Parathyroid adenoma (tissue), 2 donors: ENCODE results near the gene PKNOX2.
A peak's percentile ranks its signal among the peaks of the same experiment; 100 is the strongest.

Source experiments
- H2AFZ ChIP-seq: fragments of 300-600 bp; sonication (generic); one replicate; pipeline ENCODE4 v1.7.0; 2017; ENCODE audit warnings: antibody characterized with exemption, mild to moderate bottlenecking
- H3K27ac ChIP-seq: fragments of 300-600 bp; sonication (generic); one replicate; pipeline ENCODE4 v1.7.0; 2017
- H3K27me3 ChIP-seq: fragments of 300-600 bp; sonication (generic); one replicate; pipeline ENCODE4 v1.7.0; 2017; ENCODE audit warnings: low read length; ENCODE audit not compliant: control insufficient read depth, insufficient read depth
- H3K36me3 ChIP-seq: fragments of 300-600 bp; sonication (generic); one replicate; pipeline ENCODE4 v1.7.0; 2017; ENCODE audit warnings: low read length; ENCODE audit not compliant: control insufficient read depth, insufficient read depth
- H3K4me1 ChIP-seq: fragments of 300-600 bp; sonication (generic); one replicate; pipeline ENCODE4 v1.7.0; 2017; ENCODE audit warnings: control low read depth
- H3K4me2 ChIP-seq: fragments of 300-600 bp; sonication (generic); one replicate; pipeline ENCODE4 v1.7.0; 2017; ENCODE audit warnings: low read length
- H3K4me3 ChIP-seq: fragments of 300-600 bp; sonication (generic); one replicate; pipeline ENCODE4 v1.7.0; 2017; ENCODE audit warnings: low read depth, low read length
- H3K79me2 ChIP-seq: fragments of 300-600 bp; sonication (generic); one replicate; pipeline ENCODE4 v1.7.0; 2017; ENCODE audit warnings: control low read depth
- H3K9ac ChIP-seq: fragments of 300-600 bp; sonication (generic); one replicate; pipeline ENCODE4 v1.7.0; 2017; ENCODE audit warnings: mild to moderate bottlenecking
- H3K9me3 ChIP-seq: fragments of 300-600 bp; sonication (generic); one replicate; pipeline ENCODE4 v1.7.0; 2017; ENCODE audit warnings: low read length; ENCODE audit not compliant: control insufficient read depth
- TF ChIP-seq, protein P1 (sequence below): fragments of 300-600 bp; sonication (generic); IDR thresholded peaks from one replicate; pipeline ENCODE4 v1.7.0; 2017; ENCODE audit warnings: antibody characterized with exemption, mild to moderate bottlenecking
- donor health status: primary hyperparathyroidism.

PKNOX2 gene

DNA sequence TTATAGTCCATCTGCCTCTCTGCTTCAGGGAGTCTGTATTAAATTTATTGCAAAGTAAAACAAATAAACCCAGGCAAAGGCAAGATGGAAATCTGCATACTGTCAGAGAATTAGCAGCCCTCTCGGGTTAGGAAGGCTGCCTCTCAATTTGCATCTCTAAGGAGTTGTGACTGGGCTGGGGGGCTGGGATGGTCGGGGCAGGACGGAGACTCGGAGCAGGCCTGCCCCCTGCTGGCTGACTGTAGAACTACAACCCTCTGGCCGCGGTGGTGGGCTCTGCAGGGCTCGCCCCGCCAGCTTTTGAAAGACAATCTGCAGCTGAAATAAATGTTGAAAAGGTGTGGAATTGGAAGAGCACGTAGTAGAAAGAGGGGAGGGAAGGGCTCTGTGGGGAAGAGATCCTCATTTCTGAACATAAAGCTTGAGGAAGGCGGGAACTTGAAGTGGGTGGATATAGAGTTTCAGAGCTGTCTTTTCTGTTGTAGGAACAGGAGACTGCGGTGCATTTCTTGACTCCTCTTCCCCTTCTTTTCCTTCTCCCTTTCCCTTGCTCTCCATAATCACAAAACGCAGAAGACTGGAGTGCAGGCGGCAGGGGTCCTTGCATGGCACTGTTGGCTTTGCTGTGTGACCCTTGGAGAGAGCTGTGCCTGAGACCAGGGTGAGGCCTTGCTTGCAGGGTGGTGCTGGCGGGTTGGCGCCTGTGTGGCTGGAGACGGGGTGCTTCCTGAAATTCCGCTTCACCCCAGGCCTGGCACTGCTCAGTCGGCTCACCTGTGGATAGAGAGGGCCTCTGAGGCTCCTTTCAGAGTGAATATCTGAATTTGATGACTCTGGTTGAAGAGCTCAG lies 22.6 kb upstream of the PKNOX2 start:
- Histone ChIP-seq H3K4me2 (no peak overlapping the region), H3K4me3 (no peak overlapping the region), H2AFZ (no peak overlapping the region), H3K4me1 (no peaks in the 10 kb centered on the region), H3K9ac (no peak overlapping the region), H3K36me3 (no peaks in the 10 kb centered on the region), H3K79me2 (no peaks in the 10 kb centered on the region), H3K27me3 (no peaks in the 10 kb centered on the region), H3K27ac (no peak overlapping the region), H3K9me3 (no peaks in the 10 kb centered on the region)
- TF ChIP-seq, protein P1, sequence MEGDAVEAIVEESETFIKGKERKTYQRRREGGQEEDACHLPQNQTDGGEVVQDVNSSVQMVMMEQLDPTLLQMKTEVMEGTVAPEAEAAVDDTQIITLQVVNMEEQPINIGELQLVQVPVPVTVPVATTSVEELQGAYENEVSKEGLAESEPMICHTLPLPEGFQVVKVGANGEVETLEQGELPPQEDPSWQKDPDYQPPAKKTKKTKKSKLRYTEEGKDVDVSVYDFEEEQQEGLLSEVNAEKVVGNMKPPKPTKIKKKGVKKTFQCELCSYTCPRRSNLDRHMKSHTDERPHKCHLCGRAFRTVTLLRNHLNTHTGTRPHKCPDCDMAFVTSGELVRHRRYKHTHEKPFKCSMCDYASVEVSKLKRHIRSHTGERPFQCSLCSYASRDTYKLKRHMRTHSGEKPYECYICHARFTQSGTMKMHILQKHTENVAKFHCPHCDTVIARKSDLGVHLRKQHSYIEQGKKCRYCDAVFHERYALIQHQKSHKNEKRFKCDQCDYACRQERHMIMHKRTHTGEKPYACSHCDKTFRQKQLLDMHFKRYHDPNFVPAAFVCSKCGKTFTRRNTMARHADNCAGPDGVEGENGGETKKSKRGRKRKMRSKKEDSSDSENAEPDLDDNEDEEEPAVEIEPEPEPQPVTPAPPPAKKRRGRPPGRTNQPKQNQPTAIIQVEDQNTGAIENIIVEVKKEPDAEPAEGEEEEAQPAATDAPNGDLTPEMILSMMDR, result peak; percentile 85

DNA sequence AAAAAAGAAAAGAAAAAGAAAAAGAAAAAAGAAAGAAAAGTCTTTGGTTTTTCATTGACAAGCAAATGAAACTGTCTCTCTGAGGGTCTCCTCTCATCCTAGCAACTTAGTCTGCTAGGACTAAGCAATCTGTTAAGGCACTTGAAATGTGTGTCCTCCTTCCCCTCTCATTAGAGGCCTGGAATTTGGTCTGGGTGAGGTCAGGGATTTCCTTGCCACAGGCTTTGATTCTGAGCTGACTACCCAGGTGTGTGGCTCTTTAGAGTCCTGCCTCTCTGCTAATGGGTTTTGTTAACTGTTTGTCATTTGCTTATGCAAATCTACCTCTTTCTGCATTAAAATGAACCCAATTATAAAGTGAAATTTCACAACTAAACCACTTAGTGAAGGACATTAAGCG lies 18.3 kb upstream of the PKNOX2 start:
- H3K27ac ChIP-seq, result no peak overlapping the region
- H3K36me3 ChIP-seq, result no peaks in the 10 kb centered on the region
- no peaks in the 10 kb centered on the region for H3K9me3 ChIP-seq
- no peak overlapping the region for H3K4me3 ChIP-seq
- H3K4me2 ChIP-seq, result no peak overlapping the region
- no peaks in the 10 kb centered on the region for H3K27me3 ChIP-seq
- no peaks in the 10 kb centered on the region for H3K4me1 ChIP-seq
- TF ChIP-seq, protein P1, result no peak
- H2AFZ ChIP-seq, result no peak overlapping the region
- H3K9ac ChIP-seq, result no peak overlapping the region
- no peaks in the 10 kb centered on the region for H3K79me2 ChIP-seq

DNA sequence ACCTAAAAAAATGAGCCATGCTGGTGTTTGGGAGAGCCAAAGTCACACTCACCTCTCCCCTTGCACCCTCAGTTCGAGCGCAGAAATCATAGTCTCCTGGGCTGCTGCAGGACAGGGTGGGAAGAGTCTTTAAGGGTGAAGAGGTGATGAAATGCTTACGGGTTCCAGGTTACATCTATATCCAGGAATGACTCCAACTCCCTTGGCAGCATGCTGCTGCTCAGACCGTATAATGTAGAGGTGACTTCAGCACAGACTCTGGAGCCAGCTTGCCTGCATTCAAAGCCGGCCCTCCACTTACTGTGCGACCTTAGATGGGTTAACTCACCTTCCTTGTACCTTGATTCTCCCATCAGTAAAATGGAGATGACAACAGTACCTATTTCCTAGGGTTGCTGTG lies 17.3 kb upstream of the PKNOX2 start:
- Histone ChIP-seq H3K79me2 (no peaks in the 10 kb centered on the region), H3K9me3 (no peaks in the 10 kb centered on the region), H2AFZ (no peak overlapping the region), H3K4me1 (no peaks in the 10 kb centered on the region), H3K4me2 (no peak overlapping the region), H3K9ac (no peak overlapping the region), H3K27ac (no peak overlapping the region), H3K4me3 (no peak overlapping the region), H3K36me3 (no peaks in the 10 kb centered on the region), H3K27me3 (no peaks in the 10 kb centered on the region)
- TF ChIP-seq, protein P1, result no peak

DNA sequence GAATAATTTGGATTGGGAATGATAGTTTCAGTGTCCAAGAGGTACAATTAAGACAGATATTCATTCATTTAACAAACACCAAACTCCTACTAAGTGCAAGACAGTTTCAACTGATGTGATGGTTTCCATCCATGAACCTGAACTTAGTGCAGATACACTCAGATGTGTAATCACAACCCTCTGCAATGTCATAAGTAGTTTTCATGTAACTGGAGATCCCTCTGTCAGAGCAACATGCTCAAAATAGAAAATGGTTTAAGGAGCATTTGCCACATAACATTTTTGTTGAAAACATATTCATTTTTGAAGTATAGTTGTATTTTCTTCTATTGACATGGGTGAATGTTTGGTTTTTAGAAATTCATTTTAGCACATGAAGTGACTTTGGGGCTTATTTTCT lies 16.5 kb upstream of the PKNOX2 start:
- no peaks in the 10 kb centered on the region for H3K79me2 ChIP-seq
- H3K9ac ChIP-seq, result no peak overlapping the region
- H3K27ac ChIP-seq, result no peak overlapping the region
- H3K4me2 ChIP-seq, result no peak overlapping the region
- H3K4me1 ChIP-seq, result no peaks in the 10 kb centered on the region
- H3K9me3 ChIP-seq, result no peaks in the 10 kb centered on the region
- H2AFZ ChIP-seq, result no peak overlapping the region
- H3K36me3 ChIP-seq, result no peaks in the 10 kb centered on the region
- no peaks in the 10 kb centered on the region for H3K27me3 ChIP-seq
- no peak overlapping the region for H3K4me3 ChIP-seq
- TF ChIP-seq, protein P1, result no peak

DNA sequence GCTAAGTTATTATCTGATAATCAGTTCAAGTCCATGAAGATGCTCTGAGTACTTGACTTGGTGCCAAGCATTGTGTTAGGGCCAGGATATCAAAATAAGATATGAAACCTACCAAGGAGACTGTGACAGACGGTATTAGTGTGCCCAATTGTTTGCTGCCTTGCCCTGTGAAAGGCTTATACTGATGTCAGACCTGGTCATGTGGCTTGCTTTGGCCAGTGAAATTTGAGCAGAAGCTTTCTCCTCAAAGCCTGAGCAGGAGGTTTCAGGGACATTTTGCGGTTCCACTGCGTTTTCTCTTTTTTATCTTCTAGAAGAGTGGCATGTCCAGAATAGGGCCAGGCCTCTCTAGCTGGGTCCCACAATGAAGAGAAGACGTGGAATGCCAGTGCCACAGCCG lies 15.8 kb upstream of the PKNOX2 start:
- Histone ChIP-seq H3K4me2 (no peak overlapping the region), H3K36me3 (no peaks in the 10 kb centered on the region), H3K9ac (no peak overlapping the region), H3K27ac (no peak overlapping the region), H2AFZ (no peak overlapping the region), H3K4me1 (no peaks in the 10 kb centered on the region), H3K27me3 (no peaks in the 10 kb centered on the region), H3K9me3 (no peaks in the 10 kb centered on the region), H3K79me2 (no peaks in the 10 kb centered on the region), H3K4me3 (no peak overlapping the region)
- TF ChIP-seq, protein P1, result no peak
